ENCODE data around the gene WSB1. TPM values are rescaled to one million over a fixed set of nuclear protein-coding genes. Genes with fewer than 3 reads are reported as not detected.

WSB1 gene
- total and polyA plus RNA-seq, 2 donors (not counting 1 experiment from before 2014, with no cell fraction given): 123 to 217 TPM

GRCh38 chr17:27280527-27280926 lies 13.4 kb upstream of the WSB1 start:
- H3K27ac ChIP-seq (ENCODE audit: low read length in 2 of 2): no peak overlapping the region
- H3K9me3 Mint-ChIP-seq (ENCODE audit: insufficient read depth): no peaks in the 10 kb centered on the region
- H3K27me3 ChIP-seq (replicated peaks in 1 of 4; ENCODE audit: control extremely low read depth in 1 of 4, control insufficient read depth in 3 of 4, insufficient read depth in 4 of 4, low read length in 3 of 4): no peaks in the 10 kb centered on the region
- H3K4me1 ChIP-seq (ENCODE audit: control insufficient read depth in 2 of 2, insufficient read depth in 2 of 2, low read length in 2 of 2): peaks cover 54 to 56% of the 10 kb centered on the region in 2 donors
- no peak overlapping the region for H3K4me3 ChIP-seq (ENCODE audit: control extremely low read depth in 1 of 5, extremely low read depth in 1 of 5, insufficient read depth in 1 of 5, low read depth in 2 of 5, low read length in 4 of 5)
- no peaks in the 10 kb centered on the region for H4K20me1 ChIP-seq (ENCODE audit: control insufficient read depth, insufficient read depth, low read length, poor library complexity, severe bottlenecking)
- TF ChIP-seq, protein P1, sequence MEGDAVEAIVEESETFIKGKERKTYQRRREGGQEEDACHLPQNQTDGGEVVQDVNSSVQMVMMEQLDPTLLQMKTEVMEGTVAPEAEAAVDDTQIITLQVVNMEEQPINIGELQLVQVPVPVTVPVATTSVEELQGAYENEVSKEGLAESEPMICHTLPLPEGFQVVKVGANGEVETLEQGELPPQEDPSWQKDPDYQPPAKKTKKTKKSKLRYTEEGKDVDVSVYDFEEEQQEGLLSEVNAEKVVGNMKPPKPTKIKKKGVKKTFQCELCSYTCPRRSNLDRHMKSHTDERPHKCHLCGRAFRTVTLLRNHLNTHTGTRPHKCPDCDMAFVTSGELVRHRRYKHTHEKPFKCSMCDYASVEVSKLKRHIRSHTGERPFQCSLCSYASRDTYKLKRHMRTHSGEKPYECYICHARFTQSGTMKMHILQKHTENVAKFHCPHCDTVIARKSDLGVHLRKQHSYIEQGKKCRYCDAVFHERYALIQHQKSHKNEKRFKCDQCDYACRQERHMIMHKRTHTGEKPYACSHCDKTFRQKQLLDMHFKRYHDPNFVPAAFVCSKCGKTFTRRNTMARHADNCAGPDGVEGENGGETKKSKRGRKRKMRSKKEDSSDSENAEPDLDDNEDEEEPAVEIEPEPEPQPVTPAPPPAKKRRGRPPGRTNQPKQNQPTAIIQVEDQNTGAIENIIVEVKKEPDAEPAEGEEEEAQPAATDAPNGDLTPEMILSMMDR (IDR thresholded peaks at IDR 0.05): no peak
- no peak for TF ChIP-seq EZH2 (IDR thresholded peaks at IDR 0.05; ENCODE audit: borderline replicate concordance, insufficient read depth, low read depth, low read length, poor library complexity, severe bottlenecking)
- H3K36me3 ChIP-seq (replicated peaks in 1 of 2; ENCODE audit: control extremely low read depth in 1 of 2, control insufficient read depth in 1 of 2, extremely low read depth in 1 of 2, insufficient read depth in 2 of 2, low read length in 1 of 2): no peaks in the 10 kb centered on the region
- ATAC-seq (ENCODE audit: low read depth) (no peak), DNase-seq (no peak)
- no peak overlapping the region for H3K4me2 ChIP-seq (replicated peaks; ENCODE audit: low read depth, low read length, poor library complexity, severe bottlenecking)
- H3K27me3 Mint-ChIP-seq: no peaks in the 10 kb centered on the region
- ChIA-PET POLR2A (no interaction called here), CTCF (interaction anchor here (0.8 to 5.7 kb wide), 3 partner anchors 43 to 322 kb away, joined by 3 to 20 read pairs (median 3); no protein-coding TSS in a partner anchor)
- H3K9ac ChIP-seq (ENCODE audit: low read length): no peak overlapping the region
- no peaks in the 10 kb centered on the region for H3K79me2 ChIP-seq (ENCODE audit: control insufficient read depth, insufficient read depth, low read length)
- WGBS (ENCODE audit: insufficient coverage): 98% methylated on average over 9 of the region's 10 CpGs
- peaks cover 51% of the 10 kb centered on the region for H3K4me1 Mint-ChIP-seq
- no peaks in the 10 kb centered on the region for H3K9me3 ChIP-seq (ENCODE audit: control extremely low read depth in 1 of 3, control insufficient read depth in 2 of 3, insufficient read depth in 1 of 3, low read length in 2 of 3)
- H2AFZ ChIP-seq (ENCODE audit: insufficient read depth, low read depth, low read length, poor library complexity, severe bottlenecking): no peak overlapping the region
- intact Hi-C loops (cut with micrococcal nuclease): no loop called here
- H3K4me3 Mint-ChIP-seq: no peak overlapping the region
- no peak overlapping the region for H3K27ac Mint-ChIP-seq

GRCh38 chr17:27281438-27281837 lies 12.5 kb upstream of the WSB1 start:
- TF ChIP-seq EZH2 (IDR thresholded peaks at IDR 0.05; ENCODE audit: borderline replicate concordance, insufficient read depth, low read depth, low read length, poor library complexity, severe bottlenecking): no peak
- TF ChIP-seq, protein P1 (IDR thresholded peaks at IDR 0.05): no peak
- Histone ChIP-seq H3K27ac (ENCODE audit: low read length in 2 of 2) (peak overlapping the region; percentile 80 to 86), H3K4me1 (ENCODE audit: control insufficient read depth in 2 of 2, insufficient read depth in 2 of 2, low read length in 2 of 2) (peaks cover 60 to 62% of the 10 kb centered on the region in 2 donors), H2AFZ (ENCODE audit: insufficient read depth, low read depth, low read length, poor library complexity, severe bottlenecking) (peak overlapping the region; percentile 71), H3K27me3 (replicated peaks in 1 of 4; ENCODE audit: control extremely low read depth in 1 of 4, control insufficient read depth in 3 of 4, insufficient read depth in 4 of 4, low read length in 3 of 4) (no peaks in the 10 kb centered on the region), H4K20me1 (ENCODE audit: control insufficient read depth, insufficient read depth, low read length, poor library complexity, severe bottlenecking) (no peaks in the 10 kb centered on the region), H3K79me2 (ENCODE audit: control insufficient read depth, insufficient read depth, low read length) (no peaks in the 10 kb centered on the region), H3K36me3 (replicated peaks in 1 of 2; ENCODE audit: control extremely low read depth in 1 of 2, control insufficient read depth in 1 of 2, extremely low read depth in 1 of 2, insufficient read depth in 2 of 2, low read length in 1 of 2) (no peaks in the 10 kb centered on the region), H3K9me3 (ENCODE audit: control extremely low read depth in 1 of 3, control insufficient read depth in 2 of 3, insufficient read depth in 1 of 3, low read length in 2 of 3) (no peaks in the 10 kb centered on the region), H3K9ac (ENCODE audit: low read length) (peak overlapping the region; percentile 28), H3K4me2 (replicated peaks; ENCODE audit: low read depth, low read length, poor library complexity, severe bottlenecking) (peak overlapping the region; percentile 67), H3K4me3 (ENCODE audit: control extremely low read depth in 1 of 5, extremely low read depth in 1 of 5, insufficient read depth in 1 of 5, low read depth in 2 of 5, low read length in 4 of 5) (peak overlapping the region in 1 of 5 experiments; percentile 42)
- Mint-ChIP-seq H3K27ac (peak overlapping the region; percentile 89), H3K9me3 (ENCODE audit: insufficient read depth) (no peaks in the 10 kb centered on the region), H3K27me3 (no peaks in the 10 kb centered on the region), H3K4me3 (peak overlapping the region; percentile 66), H3K4me1 (peaks cover 57% of the 10 kb centered on the region)
- DNase-seq (peak; percentile 18), ATAC-seq (ENCODE audit: low read depth) (no peak)
- CTCF ChIA-PET: interaction anchor here (0.6 to 5.7 kb wide), 5 partner anchors 12 to 318 kb away, joined by 3 to 20 read pairs (median 3); partner anchors contain the start of gene WSB1
- intact Hi-C loops (cut with micrococcal nuclease): no loop called here
- POLR2A ChIA-PET: interaction anchor here (3.1 kb wide), 1 partner anchor 12 kb away, joined by 24 read pairs; the partner anchor contains the start of gene WSB1
- 60% methylated on average over 1 of the region's 3 CpGs for WGBS (ENCODE audit: insufficient coverage)

All from B cell (primary cell).